H1 (cell line): Measurements from ENCODE around the gene ATP6V0A4. TPM values are rescaled to one million over a fixed set of nuclear protein-coding genes. Genes with fewer than 3 reads are reported as not detected.

Experiments used
- CTCF ChIA-PET: fragments of 300-600 bp; sonication (Branson Sonifier 250); formaldehyde crosslinking; loops from one replicate; lab custom pipeline; 2021; ENCODE audit not compliant: partially characterized antibody; lab: Charles Lee
- POLR2A ChIA-PET: fragments of 300-600 bp; sonication (Branson Sonifier 250); formaldehyde crosslinking; loops from one replicate; lab custom pipeline; 2021; ENCODE audit warnings: inconsistent platforms; ENCODE audit not compliant: partially characterized antibody; lab: Charles Lee
- DNase-seq, 2 experiments: peaks; one replicate each; pipeline versions ENCODE4 v3.0.0 to v3.0.0-alpha.2; 2010 to 2022; ENCODE audit warnings: low spot score in 2 of 2, low read depth in 1 of 2, mixed read lengths in 1 of 2
- FAIRE-seq: peaks from 2 replicates; lab custom pipeline; 2011; peaks lifted over from hg19 to GRCh38; lab: Jason Lieb, UNC
- H2AFZ ChIP-seq: 2 replicates; pipeline ENCODE4 v1.8.1; 2012; ENCODE audit warnings: low read length, inconsistent platforms
- H2AK5ac ChIP-seq: 2 replicates; pipeline ENCODE4 v1.6.1; 2013; ENCODE audit warnings: low read depth, low read length
- H2BK120ac ChIP-seq: replicated peaks from 2 replicates; pipeline ENCODE3; 2013; ENCODE audit warnings: low read depth, low read length, inconsistent platforms
- H2BK12ac ChIP-seq: 2 replicates; pipeline ENCODE4 v1.6.1; 2013; ENCODE audit warnings: low read depth, low read length
- H2BK15ac ChIP-seq: 2 replicates; pipeline ENCODE4 v1.6.1; 2013; ENCODE audit warnings: low read length
- H2BK20ac ChIP-seq: 2 replicates; pipeline ENCODE4 v1.6.1; 2013; ENCODE audit warnings: low read length
- H2BK5ac ChIP-seq: 2 replicates; pipeline ENCODE4 v1.6.1; 2013; ENCODE audit warnings: low read depth, low read length
- H3K14ac ChIP-seq: 2 replicates; pipeline ENCODE4 v1.6.1; 2013; ENCODE audit warnings: inconsistent platforms; ENCODE audit not compliant: insufficient read length
- H3K18ac ChIP-seq: 2 replicates; pipeline ENCODE4 v1.6.1; 2013; ENCODE audit warnings: low read length; ENCODE audit errors: extremely low read depth
- H3K23ac ChIP-seq: 2 replicates; pipeline ENCODE4 v1.6.1; 2013; ENCODE audit warnings: inconsistent platforms; ENCODE audit not compliant: insufficient read length
- H3K23me2 ChIP-seq: 2 replicates; pipeline ENCODE4 v1.6.1; 2013; ENCODE audit warnings: low read depth, low read length
- H3K27ac ChIP-seq: 2 replicates; pipeline ENCODE4 v1.6.1; 2011; ENCODE audit warnings: low read depth, low read length, inconsistent platforms
- H3K27me3 ChIP-seq, 4 experiments: replicated peaks in 1 of 4; 1 replicate in 1 of 4; 2 replicates in 3 of 4; pipeline versions ENCODE4 v1.6.1 to v1.8.1; 2011 to 2013; ENCODE audit warnings: low read length in 3 of 4, mild to moderate bottlenecking in 3 of 4, inconsistent platforms in 2 of 4, mixed read lengths in 2 of 4, moderate library complexity in 1 of 4; ENCODE audit not compliant: control insufficient read depth in 3 of 4, insufficient read depth in 3 of 4; ENCODE audit errors: extremely low read depth in 1 of 4
- H3K36me3 ChIP-seq, 4 experiments: 2 replicates each; pipeline versions ENCODE4 v1.6.1 to v1.8.1; 2011 to 2013; ENCODE audit warnings: mild to moderate bottlenecking in 4 of 4, low read length in 3 of 4, moderate library complexity in 2 of 4, control low read depth in 1 of 4, inconsistent platforms in 1 of 4; ENCODE audit not compliant: insufficient read depth in 4 of 4, control insufficient read depth in 2 of 4
- H3K4ac ChIP-seq: replicated peaks from 2 replicates; pipeline ENCODE3; 2013; ENCODE audit warnings: low read length, low read depth, mixed read lengths, inconsistent platforms; ENCODE audit not compliant: insufficient read length
- H3K4me1 ChIP-seq, 4 experiments: replicated peaks in 1 of 4; 1 replicate in 1 of 4; 2 replicates in 3 of 4; pipeline versions ENCODE4 v1.6.1 to v1.8.1; 2011 to 2013; ENCODE audit warnings: low read length in 3 of 4, inconsistent platforms in 2 of 4, mixed read lengths in 1 of 4; ENCODE audit not compliant: insufficient read depth in 4 of 4, control insufficient read depth in 3 of 4
- H3K4me2 ChIP-seq, 2 experiments: 2 replicates each; pipeline versions ENCODE4 v1.6.1 to v1.8.1; 2011 to 2013; ENCODE audit warnings: low read depth in 2 of 2, low read length in 2 of 2, control low read depth in 1 of 2, inconsistent platforms in 1 of 2, mild to moderate bottlenecking in 1 of 2; ENCODE audit not compliant: insufficient read depth in 1 of 2
- H3K4me3 ChIP-seq, 4 experiments: fragments of 200-600, 300-600 bp in 1 of 4; sonication (generic), shearing (Covaris generic), sonication (Bioruptor Twin) in 1 of 4; 2 replicates each; pipeline versions ENCODE4 v1.5.1 to v1.8.1; 2011 to 2016; ENCODE audit warnings: low read length in 4 of 4, low read depth in 3 of 4, control low read depth in 2 of 4, inconsistent platforms in 2 of 4, mild to moderate bottlenecking in 2 of 4, mixed read lengths in 1 of 4, moderate library complexity in 1 of 4; ENCODE audit not compliant: insufficient read depth in 2 of 4; ENCODE audit errors: extremely low read depth in 1 of 4
- H3K56ac ChIP-seq: replicated peaks from 2 replicates; pipeline ENCODE3; 2013; ENCODE audit warnings: low read depth, mild to moderate bottlenecking, mixed read lengths, low read length, inconsistent platforms; ENCODE audit not compliant: insufficient read length
- H3K79me1 ChIP-seq: 2 replicates; pipeline ENCODE4 v1.6.1; 2013; ENCODE audit warnings: low read depth, low read length, control low read depth
- H3K79me2 ChIP-seq, 2 experiments: 2 replicates each; pipeline versions ENCODE4 v1.6.1 to v1.8.1; 2012 to 2013; ENCODE audit warnings: low read length in 2 of 2, mild to moderate bottlenecking in 2 of 2, inconsistent platforms in 1 of 2; ENCODE audit not compliant: insufficient read depth in 2 of 2, control insufficient read depth in 1 of 2
- H3K9ac ChIP-seq, 4 experiments: replicated peaks in 1 of 4; 1 replicate in 1 of 4; 2 replicates in 3 of 4; pipeline versions ENCODE4 v1.6.1 to v1.8.1; 2011 to 2013; ENCODE audit warnings: low read depth in 3 of 4, low read length in 3 of 4, control low read depth in 2 of 4, mild to moderate bottlenecking in 2 of 4, moderate library complexity in 2 of 4, inconsistent platforms in 1 of 4; ENCODE audit errors: extremely low read depth in 1 of 4
- H3K9me3 ChIP-seq, 2 experiments: 2 replicates each; pipeline versions ENCODE4 v1.6.1 to v1.8.1; 2012 to 2013; ENCODE audit warnings: mild to moderate bottlenecking in 2 of 2, moderate library complexity in 2 of 2, control low read depth in 1 of 2, inconsistent platforms in 1 of 2, low read depth in 1 of 2, low read length in 1 of 2, mixed read lengths in 1 of 2; ENCODE audit not compliant: insufficient read depth in 2 of 2
- H4K20me1 ChIP-seq, 2 experiments: replicated peaks in 1 of 2; 2 replicates each; pipeline versions ENCODE3 to v1.8.1; 2011 to 2013; ENCODE audit warnings: inconsistent platforms in 2 of 2, low read length in 2 of 2, mild to moderate bottlenecking in 1 of 2; ENCODE audit not compliant: insufficient read depth in 2 of 2, control insufficient read depth in 1 of 2
- H4K5ac ChIP-seq: 2 replicates; pipeline ENCODE4 v1.6.1; 2013; ENCODE audit warnings: low read length, low read depth, mixed read lengths, inconsistent platforms; ENCODE audit not compliant: insufficient read length
- H4K8ac ChIP-seq: 2 replicates; pipeline ENCODE4 v1.8.0; 2013; ENCODE audit warnings: mild to moderate bottlenecking, moderate library complexity, low read length, inconsistent platforms; ENCODE audit not compliant: insufficient read depth; ENCODE audit errors: extremely low read depth
- H4K91ac ChIP-seq: replicated peaks from 2 replicates; pipeline ENCODE3; 2013; ENCODE audit warnings: low read length, mixed read lengths, inconsistent platforms; ENCODE audit not compliant: insufficient read length
- CTBP2 ChIP-seq: IDR thresholded peaks from 2 replicates; pipeline ENCODE4 v1.7.0; 2011; ENCODE audit warnings: borderline replicate concordance, mild to moderate bottlenecking, moderate library complexity, mixed read lengths, low read length; ENCODE audit not compliant: insufficient read depth, insufficient read length
- KDM4A ChIP-seq: IDR thresholded peaks from one replicate; pipeline ENCODE4 v1.7.1; 2012; ENCODE audit warnings: low read depth, mild to moderate bottlenecking, moderate library complexity, low read length, inconsistent platforms; ENCODE audit not compliant: severe bottlenecking
- KDM5A ChIP-seq: fragments of 200-600 bp; IDR thresholded peaks from 2 replicates; pipeline ENCODE4 v1.7.1; 2012; ENCODE audit warnings: mild to moderate bottlenecking, low read length, inconsistent platforms, mixed read lengths
- TAF7 ChIP-seq: optimal IDR thresholded peaks from 2 replicates; pipeline ENCODE3; 2011; ENCODE audit warnings: low read depth, mild to moderate bottlenecking, inconsistent platforms, low read length, moderate library complexity, borderline replicate concordance
- WGBS, 2 experiments: shearing (Covaris generic) in 1 of 2; methylation state at CpG; one replicate each; pipeline versions ENCODE4 v1.1.6 to v1.1.7; 2013 to 2015; ENCODE audit warnings: low lambda C conversion rate in 2 of 2, mixed read lengths in 2 of 2, inconsistent platforms in 1 of 2, low coverage in 1 of 2, missing lambda C conversion rate in 1 of 2; ENCODE audit not compliant: insufficient replicate concordance in 2 of 2, insufficient coverage in 1 of 2, insufficient read length in 1 of 2; ENCODE audit errors: extremely low coverage in 1 of 2, missing lambda C conversion rate in 1 of 2; 5-methylcytosine and 5-hydroxymethylcytosine counted together
- polyA plus RNA-seq, 7 experiments: library from polyadenylated mRNA; depleted of rRNA in 3 of 7; stranded (reverse) in 5 of 7; unstranded in 2 of 7; fragments of >200 nt in 5 of 7; fragments of 200-250 nt in 2 of 7; gene quantifications; 1 replicate in 5 of 7; 2 replicates in 1 of 7; 4 replicates in 1 of 7; pipeline versions ENCODE4 v1.2.1 to v1.2.3, GENCODE V29; 2011 to 2013; ENCODE audit warnings: missing spikeins in 2 of 7, mixed read lengths in 2 of 7
- total RNA-seq: library from RNA; stranded (reverse); fragmentation: NEBNext Ultra II Directional; extraction: Animal tissue kit (Norgen Biotek cat#: 25700); gene quantifications from 2 replicates; pipeline ENCODE4 v1.2.1, GENCODE V29; 2021
- TF ChIP-seq, protein P1 (sequence below): IDR thresholded peaks from 2 replicates; pipeline ENCODE4 v1.6.1; 2011; ENCODE audit warnings: low read depth, mild to moderate bottlenecking, low read length; ENCODE audit not compliant: insufficient read depth

ATP6V0A4 gene
- total and polyA plus RNA-seq, 2 of the 8 experiments (the other 6 are each of a cell fraction or from before 2014, with no cell fraction given), result 0.47 to 1.6 TPM

DNA sequence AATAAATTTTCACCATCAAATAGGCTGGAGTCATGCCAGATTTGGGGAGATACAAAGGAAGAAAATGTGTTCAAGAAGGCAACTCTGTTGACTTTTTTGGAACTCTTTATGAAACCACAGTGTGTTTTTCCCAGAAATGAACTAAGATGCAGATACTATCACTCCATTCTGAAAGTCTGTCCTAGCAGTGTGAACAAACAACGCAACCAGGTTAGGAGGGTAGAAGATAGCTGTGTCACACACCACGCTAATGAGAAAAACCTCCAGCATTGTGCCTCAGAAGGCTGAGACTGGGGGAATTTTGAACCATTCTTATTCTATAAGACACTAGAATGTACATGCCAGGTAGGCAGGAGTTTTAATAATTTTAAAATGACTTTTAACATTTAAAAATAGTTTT, 15.9 kb upstream of the ATP6V0A4 start:
- Histone ChIP-seq H4K5ac (no peak overlapping the region), H2AK5ac (no peak overlapping the region), H3K18ac (no peak overlapping the region), H3K27me3 (peaks cover 0 to 1% (median 0%) of the 10 kb centered on the region in 4 experiments; a peak in 1 of 7 replicates), H2BK120ac (no peak overlapping the region), H3K36me3 (no peaks in the 10 kb centered on the region), H3K27ac (no peak overlapping the region), H3K9ac (no peak overlapping the region), H2BK12ac (no peak overlapping the region), H3K23me2 (no peaks in the 10 kb centered on the region; the same call in 1 of the 2 replicates), H3K4me2 (no peak overlapping the region), H4K8ac (no peak overlapping the region), H4K91ac (no peak overlapping the region), H3K79me1 (no peaks in the 10 kb centered on the region), H3K4me1 (no peaks in the 10 kb centered on the region), H2AFZ (no peak overlapping the region), H3K23ac (no peak overlapping the region), H3K56ac (no peak overlapping the region), H2BK15ac (no peak overlapping the region), H3K14ac (no peak overlapping the region), H2BK20ac (no peak overlapping the region), H2BK5ac (no peak overlapping the region), H3K4ac (no peak overlapping the region), H3K4me3 (no peak overlapping the region), H3K9me3 (no peaks in the 10 kb centered on the region), H4K20me1 (no peaks in the 10 kb centered on the region), H3K79me2 (no peaks in the 10 kb centered on the region)
- DNase-seq, result no peak
- ChIA-PET POLR2A (no interaction called here), CTCF (interaction anchor here (1.1 to 2.2 kb wide), 3 partner anchors 17 to 72 kb away, joined by 3 to 5 read pairs (median 3); no protein-coding TSS in a partner anchor)
- WGBS, 2 experiments, result 94% methylated on average over 2 of the region's 2 CpGs; no CpG with 5 or more reads in 1 of the 2 experiments
- TF ChIP-seq KDM5A (no peak), CTBP2 (no peak), TAF7 (no peak), KDM4A (no peak)
- TF ChIP-seq, protein P1, sequence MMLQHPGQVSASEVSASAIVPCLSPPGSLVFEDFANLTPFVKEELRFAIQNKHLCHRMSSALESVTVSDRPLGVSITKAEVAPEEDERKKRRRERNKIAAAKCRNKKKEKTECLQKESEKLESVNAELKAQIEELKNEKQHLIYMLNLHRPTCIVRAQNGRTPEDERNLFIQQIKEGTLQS, result no peak
- FAIRE-seq, result no peak
